ENCODE data around the gene CDC42.
A peak's percentile ranks its signal among the peaks of the same experiment; 100 is the strongest.

CDC42 gene

DNA sequence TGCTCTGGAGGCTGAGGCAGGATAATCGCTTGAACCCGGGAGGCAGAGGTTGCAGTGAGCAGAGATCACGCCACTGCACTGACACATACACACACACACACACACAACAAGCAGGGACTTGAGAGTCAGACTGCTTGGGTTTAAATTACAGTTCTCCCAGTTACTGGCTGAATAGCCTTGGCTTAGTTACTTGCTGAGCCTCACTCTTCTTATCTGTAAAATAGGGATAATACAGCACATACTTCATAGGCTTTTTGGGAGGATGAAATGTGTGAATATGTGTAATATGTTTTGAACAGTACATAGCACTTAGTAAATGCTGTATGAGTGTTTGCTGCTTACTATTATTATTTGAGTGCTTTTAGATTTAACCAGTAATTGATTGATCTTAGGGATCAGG is 23.8 kb downstream of the CDC42 start:
- no peak for DNase-seq

DNA sequence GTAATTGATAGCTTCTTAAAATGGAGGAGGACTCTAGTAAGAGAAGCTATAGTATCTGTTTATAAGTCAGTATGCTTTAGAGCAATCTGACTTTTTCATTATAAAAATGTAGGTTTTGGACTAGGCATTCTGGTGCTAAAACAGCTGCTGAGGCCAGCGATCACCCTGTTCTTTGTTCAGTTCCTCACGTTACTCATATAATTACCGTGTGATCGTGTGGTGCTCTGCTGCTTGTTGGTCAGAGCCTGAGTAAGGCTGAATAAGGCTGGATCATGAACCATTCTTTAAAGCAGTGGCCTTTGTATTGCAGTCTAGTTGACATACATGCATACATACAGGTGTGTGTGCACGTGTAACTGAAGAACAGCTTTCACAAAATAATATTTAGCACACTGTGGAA is 25.2 kb downstream of the CDC42 start:
- no peak for DNase-seq

DNA sequence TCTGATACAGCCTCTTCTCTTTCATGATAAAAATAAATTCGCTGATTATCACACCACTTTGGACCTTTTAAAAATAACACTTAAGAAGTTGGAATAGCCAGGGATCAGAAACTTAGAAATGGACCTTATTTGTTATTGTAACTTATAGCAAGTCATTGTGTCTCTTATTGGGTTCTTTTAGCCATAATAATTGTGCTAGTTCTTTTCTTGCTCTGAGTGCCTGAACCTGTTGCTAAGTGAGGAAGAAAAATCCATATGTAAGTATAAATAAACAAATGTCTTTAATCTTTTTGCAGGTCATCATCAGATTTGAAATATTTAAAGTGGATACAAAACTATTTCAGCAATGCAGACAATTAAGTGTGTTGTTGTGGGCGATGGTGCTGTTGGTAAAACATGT is 25.6 kb downstream of the CDC42 start:
- DNase-seq = no peak

DNA sequence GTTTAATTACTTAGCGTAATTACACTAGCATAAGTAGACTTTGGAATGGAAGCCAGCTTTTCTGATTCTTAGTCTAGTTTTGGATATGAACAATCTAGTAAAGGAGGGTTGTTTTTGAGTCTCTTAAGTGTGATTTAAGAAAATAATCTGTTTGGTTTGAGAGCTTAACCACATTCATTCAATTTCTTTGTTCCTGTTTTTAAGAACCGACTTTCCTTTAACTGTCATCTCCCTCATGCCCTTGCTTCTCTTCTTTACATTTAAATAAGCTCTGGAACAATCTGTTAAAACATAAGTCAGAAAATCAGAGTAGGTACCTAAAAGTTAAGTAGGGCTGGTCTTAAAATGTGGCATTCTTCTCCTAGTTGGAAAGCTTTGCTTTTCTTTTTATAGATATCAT is 27.7 kb downstream of the CDC42 start:
- DNase-seq = no peak

DNA sequence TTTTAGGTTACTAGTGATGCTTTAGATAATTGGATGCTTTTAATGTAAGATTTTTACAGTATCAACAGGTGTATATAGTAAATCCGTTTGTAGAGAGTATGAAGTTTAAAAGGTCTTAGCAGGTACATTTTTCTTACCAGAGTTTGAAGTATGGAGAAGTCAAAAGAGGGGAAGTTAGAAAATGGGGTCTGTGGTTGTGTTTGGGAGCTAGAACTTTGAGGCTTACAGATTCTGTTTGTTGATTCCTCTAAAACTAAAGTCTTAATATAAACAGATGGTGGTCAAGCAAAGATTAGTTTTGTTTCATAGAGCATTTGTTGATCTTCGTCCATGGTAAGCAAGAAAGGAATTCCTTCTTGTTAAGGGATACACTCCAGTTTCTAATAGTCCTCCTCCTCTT is 35.8 kb downstream of the CDC42 start:
- DNase-seq = no peak

DNA sequence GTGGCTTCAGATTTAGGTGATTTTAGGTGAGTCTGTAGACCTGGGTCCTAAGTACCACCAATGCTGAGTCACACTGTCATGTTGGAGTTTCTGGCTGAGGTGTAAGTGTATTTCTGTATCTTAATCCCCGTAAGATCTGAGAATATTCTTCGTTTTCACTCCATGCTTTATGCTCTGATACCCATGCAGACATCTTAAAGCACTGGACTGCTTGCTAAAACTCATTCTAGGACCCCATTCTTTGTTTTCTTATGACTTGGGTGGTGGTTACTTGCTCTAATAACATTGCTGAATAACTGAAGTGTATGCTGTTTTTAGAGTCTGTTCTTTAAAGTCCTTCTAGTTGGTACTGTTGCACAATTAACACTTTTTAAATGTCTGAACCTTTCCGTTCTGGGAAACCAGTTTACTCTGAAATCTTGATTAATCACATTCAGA is 36.6 kb downstream of the CDC42 start:
- no peak for DNase-seq

DNA sequence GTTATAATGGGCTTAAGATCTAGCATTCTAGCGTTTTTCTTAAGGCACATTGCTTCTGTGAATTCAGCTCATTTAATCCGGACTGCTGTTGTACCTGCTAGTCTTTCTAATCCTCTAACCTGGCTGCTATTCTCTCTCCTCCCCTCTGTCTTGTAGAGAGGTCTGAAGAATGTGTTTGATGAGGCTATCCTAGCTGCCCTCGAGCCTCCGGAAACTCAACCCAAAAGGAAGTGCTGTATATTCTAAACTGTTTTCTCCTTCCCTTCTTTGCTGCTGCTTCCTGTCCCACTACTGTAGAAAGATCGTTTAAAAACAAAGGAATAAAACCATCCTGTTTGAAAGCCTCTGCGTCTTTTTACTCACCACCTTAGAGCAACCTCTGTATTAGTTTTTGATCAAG is 37.3 kb downstream of the CDC42 start:
- DNase-seq = no peak

DNA sequence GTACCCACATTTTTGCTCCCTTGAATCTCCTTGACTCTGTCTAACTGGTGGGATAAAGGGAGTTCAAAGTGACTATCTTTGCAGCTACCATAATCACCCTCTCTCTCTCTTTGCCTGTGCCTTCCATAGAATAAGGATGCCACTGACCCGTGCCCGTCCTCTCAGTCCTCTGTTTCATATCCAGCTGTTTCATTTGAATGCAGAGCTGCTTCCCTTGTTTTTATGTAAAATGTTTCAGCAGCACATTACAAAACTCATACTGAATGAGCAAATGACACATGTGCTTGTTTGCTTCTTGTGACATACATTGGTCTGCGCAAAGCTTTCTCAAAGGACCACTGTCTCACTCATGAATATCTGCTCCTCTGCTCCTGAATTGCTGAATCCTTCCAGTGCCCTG is 38.4 kb downstream of the CDC42 start:
- no peak for DNase-seq

DNA sequence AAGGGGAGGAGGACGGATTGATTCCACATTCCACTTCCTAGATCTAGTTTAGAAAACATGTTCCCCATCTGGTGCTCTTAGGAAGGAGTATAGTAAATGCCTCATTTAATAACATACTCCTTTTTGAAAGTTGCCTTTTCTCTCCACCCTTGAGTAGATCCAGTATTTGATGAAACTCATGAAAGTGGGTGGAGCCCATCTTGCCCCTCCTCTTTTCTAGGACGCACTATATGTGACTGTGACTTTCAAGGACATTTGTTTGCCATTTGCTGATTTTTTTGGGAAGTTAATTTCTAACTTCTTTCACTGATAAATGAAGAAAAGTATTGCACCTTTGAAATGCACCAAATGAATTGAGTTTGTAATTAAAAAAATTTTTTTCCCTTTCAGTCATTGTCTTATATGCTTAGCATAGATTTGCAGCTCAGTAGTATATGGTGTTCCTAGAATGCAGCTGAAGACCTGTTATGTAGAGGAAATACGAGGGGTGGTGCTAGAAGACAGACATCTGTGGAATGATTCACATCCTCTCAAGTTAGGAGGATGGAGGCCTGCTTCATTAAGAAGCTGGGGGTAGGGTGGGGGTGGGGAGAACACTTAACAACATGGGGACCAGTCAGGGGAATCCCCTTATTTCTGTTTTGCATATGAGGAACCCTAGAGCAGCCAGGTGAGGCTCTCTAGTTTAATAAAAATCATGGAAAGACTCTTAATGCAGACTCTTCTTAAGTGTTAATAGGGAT is 39.7 kb downstream of the CDC42 start:
- peak; percentile 34 for DNase-seq

DNA sequence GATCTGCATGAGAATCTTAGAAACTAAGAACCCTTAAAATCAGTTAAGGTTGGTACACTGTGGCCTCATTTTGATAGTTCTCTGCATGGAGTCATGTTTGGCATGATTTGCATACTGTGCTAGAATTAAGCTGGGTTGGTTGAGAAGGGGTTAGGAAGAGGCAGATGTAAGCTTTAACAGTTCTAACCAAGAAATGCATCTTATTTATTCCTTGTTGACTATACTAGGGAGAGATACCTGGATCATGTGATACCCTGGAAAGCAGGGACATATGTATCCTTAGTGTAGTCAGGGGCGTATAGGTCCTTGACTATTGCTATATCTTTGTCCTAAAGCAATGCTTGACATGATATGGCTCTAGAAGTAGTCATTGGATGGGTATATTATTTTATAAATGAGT is 41.0 kb downstream of the CDC42 start:
- no peak for DNase-seq

DNA sequence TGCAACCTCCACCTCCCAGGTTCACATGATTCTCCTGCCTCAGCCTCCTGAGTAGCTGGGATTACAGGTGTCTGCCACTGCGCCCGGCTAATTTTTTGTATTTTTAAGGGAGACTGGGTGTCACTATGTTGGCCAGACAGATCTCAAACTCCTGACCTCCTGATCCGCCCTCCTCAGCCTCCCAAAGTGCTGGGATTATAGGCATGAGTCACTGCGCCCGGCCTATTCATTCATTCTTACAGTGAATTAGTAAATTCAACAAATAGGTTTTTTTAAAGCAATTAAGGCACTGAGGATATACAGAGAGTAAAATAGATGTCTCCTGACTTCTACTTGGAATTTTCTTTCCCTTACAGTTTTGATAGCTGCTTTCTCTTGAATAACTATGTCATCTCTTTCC is 43.5 kb downstream of the CDC42 start:
- DNase-seq = no peak

DNA sequence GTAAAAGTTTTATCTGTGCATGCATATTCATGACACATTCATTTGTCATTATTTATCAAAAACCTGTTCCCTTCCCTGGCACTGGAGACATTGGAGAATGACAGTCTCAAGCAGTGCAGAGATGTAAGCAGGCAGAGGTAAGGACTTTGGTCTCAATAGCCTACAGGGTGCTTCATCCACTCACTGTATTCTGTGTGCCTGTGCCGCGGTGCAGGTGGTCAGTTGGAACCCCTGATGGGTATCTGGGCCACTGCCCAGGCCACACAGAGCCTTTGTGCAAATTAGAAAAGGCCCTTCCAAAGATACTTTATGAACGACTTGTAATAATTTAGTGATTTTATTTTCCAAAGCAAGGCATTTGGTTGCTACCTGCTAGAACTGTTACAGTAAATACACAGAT is 44.0 kb downstream of the CDC42 start:
- DNase-seq = no peak

DNA sequence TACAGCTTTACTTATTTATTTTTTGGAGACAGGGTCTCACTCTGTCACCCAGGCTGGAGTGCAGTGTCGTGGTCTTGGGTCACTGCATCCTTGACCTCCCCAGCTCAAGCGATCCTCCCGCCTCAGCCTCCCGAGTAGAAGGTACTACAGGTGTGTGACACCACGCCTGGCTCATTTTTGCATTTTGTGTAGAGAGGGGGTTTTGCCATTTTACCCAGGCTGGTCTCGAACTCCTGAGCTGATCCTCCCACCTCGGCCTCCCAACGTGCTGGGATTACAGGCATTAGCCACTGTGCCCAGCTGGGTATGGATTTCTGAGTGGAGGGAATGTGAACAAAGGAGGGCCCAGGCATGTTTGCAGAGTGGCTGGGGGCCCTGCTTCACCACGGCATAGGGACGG is 46.2 kb downstream of the CDC42 start:
- no peak for DNase-seq

DNA sequence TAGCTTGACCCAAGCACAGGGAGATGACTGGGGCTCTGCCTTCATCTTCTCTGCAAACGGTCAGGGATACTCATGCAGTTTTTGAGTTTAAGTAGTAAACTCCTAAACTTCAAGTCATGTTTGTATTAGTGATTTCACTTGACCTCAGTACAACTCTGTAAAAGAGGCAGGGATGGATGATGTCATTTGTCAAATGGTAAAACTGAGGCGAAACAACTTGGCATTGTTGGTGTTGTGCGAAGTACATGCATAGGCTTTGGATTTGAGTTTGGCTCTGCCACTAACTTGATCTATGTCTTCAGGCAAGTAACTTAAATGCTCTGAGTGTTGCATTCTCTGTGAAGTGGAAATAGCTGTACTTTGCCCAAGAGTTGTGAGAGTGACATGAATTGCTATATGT is 47.7 kb downstream of the CDC42 start:
- DNase-seq = no peak

DNA sequence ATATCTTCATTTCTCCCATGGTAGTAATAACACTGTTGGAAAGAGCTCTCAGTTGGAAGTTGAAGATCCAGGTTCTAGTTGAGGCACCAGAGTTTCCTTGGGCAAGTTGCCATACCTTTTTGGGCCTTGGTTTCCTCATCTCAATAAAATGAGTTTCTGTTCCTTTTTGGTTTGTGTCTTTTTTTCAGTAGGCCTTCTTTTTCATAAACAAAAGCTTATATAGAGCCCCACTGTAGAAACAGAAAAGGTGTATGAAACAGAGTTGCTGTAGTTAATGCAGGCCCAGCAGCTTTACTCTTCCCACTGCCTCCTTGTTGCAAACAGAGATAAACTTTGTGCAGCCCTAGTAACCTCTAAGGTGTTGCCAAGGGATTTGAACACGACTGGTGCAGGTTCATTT is 48.7 kb downstream of the CDC42 start:
- no peak for DNase-seq

DNA sequence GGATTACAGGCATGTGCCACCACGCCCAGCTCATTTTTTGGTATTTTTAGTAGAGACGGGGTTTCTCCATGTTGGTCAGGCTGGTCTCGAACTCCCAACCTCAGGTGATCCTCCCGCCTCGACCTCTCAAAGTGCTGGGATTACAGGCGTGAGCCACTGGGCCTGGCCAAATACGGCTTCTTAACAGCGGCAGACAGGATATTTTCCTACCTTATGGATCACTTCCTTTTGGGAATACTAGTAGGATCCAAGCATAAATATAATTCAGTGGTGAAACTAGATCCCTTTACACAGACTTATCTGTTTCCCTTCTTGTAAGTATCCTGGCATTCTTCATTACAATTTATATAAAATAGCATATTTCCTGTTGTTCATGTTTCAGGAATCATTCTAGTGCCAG is 49.5 kb downstream of the CDC42 start:
- DNase-seq = no peak

DNA sequence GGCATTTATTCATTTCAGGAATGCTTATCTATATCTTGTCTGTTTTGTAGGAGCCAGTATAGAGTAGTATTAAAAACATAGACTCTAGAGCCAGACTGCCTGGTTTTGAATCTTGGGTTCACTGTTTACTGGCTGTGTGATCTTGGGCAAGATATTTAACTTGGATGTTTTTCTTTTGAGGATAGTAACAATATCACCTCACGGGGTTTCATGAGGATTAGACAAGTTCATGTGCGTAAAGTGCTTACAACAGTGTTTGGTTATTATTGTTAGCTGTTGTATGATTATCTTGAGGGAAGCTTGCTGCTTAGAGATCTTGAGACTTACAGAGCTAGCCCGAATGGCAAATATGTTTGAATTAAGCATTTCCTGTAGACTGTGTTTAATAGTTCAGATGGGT is 50.2 kb downstream of the CDC42 start:
- no peak for DNase-seq

DNA sequence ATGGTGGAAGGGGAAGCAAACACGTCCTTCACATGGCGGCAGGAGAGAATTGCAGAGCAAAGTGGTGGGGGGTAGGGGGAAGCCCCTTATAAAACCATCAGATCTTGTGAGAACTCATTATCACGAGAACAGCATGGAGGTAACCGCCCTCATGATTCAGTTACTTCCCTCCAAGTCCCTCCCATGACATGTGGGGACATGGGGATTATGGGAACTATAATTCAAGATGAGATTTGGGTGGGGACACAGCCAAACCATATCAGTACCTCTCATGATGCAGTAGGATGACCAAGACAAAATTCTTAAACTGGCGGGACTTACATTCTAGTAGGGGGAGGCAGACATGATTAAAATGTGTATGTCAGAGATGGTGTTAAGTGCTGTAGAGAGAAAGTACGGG is 51.6 kb downstream of the CDC42 start:
- no peak for DNase-seq

DNA sequence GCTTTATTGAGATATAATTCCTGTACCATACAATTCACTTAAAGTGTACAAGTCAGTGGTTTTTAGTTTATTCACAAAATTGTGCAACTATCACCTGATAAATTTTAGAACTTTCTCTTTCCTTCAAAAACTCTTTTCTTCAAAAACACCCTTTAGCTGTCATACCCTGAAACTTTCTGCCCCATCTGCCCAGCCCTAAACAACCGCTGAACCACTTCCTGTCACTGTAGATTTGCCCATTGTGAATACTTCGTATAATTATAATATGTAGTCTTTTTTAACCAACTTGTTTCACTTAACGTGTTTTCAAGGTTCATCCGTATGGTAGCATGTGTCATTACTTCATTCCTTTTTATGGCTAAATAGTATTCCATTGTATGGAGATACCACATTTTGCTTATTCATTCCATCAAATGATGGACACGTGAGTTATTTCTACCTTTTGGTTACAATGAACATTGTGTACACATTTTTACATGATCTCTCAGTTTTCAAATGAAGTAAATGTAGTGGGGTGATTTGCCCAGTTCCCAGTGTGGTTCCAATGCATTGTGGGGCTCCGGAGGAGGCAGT is 52.4 kb downstream of the CDC42 start:
- no peak for DNase-seq

DNA sequence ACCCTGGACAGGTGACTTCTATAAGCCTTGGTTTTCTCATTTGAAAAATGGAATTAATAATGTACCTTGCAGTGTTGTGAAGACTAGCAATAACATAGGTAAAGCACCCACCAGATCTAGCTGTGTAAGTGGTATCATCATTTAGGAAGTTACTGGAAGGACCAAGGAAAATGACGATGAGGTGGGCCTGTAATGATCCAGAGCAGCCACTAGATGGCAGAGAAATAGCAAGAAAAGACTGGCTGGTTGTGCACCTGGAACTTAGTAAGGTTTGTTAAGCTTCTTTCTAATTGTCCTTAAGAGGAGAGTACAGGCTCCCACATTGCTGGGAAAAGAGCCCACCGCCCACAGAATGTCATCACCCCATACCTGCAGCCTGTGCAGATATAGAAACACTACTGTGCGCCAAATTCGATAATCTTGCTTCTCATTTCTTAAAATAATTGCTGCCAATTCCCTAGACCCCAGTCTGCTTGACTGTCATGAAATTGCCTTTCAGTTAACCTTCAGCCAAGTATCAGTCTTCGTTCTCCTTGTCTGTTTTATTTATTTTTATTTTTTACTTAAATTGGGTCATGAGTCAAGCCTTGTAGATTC is 53.2 kb downstream of the CDC42 start:
- DNase-seq = no peak

DNA sequence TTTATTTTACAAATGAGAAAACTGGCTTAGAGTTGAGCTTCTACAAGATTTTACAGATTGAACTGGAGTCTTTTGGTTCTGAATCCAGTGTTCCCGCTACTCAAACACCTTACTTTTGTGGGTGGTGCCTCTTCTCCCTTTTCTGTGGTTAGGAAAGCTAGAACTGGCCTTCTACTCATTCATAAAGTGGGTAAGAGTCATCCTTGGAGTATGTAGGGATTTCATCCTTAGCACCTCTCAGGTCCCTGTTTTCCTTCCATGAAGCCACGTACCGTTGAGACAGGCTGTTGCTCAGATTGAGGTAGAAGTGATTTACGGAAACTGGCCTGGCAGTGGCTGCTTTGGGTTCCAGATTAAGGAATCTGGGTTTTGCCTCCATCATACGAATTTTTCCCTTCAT is 54.6 kb downstream of the CDC42 start:
- no peak for DNase-seq

DNA sequence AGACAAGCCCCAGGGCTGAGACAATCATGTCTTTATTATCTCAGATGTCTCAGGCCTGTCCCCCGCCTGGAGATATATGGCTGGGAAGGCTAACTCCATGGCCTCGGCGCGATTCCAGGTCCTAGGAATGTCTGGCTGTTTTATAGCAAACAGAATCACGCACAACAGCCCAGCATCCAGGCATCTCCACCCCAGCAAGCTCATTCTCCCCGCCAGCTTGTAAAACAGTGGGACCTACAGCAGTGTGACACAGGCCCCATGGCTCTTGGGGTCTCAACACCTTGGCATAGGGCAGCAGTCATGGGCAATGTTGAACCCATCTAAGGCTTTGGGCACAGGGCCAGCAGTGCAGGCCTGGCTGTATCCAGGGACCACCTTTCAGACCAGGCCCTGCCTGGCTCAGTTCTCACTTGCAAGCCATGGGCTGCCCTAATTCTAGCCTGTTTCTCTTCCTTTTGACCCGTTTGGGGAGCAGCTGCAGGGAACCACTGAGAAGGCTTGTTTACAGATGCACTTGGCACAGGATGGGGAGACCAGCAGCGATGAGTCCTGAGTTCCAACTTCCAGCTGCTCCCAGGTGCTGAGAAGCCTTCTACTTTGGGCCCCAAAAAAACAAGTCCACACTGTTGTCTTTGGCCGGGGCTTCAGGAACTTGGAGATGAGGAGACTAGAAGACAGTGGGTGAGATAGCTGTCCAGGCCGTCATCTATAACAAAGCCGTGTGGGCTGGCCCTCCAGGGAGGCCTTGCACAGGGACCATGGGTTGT is 56.0 kb downstream of the CDC42 start:
- no peak for DNase-seq

DNA sequence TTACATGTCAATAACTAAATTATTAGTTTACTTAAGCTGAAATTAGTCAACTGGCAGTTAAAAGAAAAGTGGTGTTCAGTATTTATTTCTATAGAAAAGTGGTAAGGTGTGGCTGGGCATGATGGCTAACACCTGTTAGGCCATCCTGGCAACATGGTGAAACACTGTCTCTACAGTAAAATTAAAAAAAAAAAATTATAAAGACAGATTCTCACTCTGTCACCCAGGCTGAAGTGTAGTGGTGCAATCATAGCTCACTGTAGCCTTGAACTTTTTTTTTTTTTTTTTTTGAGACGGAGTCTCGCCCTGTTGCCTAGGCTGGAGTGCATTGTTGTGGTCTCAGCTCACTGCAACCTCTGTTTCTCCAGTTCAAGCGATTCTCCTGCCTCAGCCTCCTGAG is 57.5 kb downstream of the CDC42 start:
- DNase-seq = no peak

DNA sequence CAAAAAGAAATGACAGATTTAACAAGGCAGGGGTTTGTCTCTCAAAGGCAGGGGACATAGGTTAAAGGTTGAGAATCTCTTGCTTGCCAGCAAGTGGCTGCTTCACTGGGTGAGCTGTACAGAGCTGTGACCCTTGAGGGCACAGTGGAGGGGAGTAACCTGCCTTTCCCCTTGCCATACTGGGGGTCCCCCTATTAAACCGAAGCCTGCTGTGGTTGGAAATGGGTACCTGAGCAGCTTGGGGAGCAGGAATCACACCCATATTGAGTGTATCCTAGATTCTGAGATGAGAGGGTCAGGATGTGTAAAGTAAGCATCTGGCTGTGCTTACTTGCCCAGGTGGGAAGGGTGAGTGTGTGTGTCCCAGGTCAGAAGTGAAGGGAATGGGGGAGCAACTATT is 58.6 kb downstream of the CDC42 start:
- no peak for DNase-seq

All from stimulated activated CD4-positive, alpha-beta T cell treated with anti-CD3 and anti-CD28 coated beads, Interleukin-4, amount 100 ng/mL, for 1 hour (primary cell).